GM18507 (cell line): Measurements from ENCODE around the gene DOK6.
"Not testable (repeated sequence)": the region's sequence is repeated elsewhere in the genome, so short reads cannot be mapped to it uniquely, and the experiment has no call there.

Experiments used
- DNase-seq: peaks from one replicate; pipeline ENCODE4 v3.0.0; 2011; ENCODE audit warnings: low read depth; ENCODE audit not compliant: insufficient read length; ENCODE audit errors: extremely low spot score
- FAIRE-seq: peaks from 2 replicates; lab custom pipeline; 2011; peaks lifted over from hg19 to GRCh38; lab: Jason Lieb, UNC

Gene DOK6

GRCh38 chr18:69400253-69400975 is at the start of gene DOK6:
DOK6 (plus strand) TSS chr18:69400888.
- FAIRE-seq (no peak), DNase-seq (no peak)

GRCh38 chr18:69353023-69353422 is 47.7 kb upstream of the DOK6 start:
- FAIRE-seq, result no peak
- DNase-seq, result no peak

GRCh38 chr18:69357590-69357989 is 43.1 kb upstream of the DOK6 start:
- DNase-seq (no peak), FAIRE-seq (no peak)

- no peak for FAIRE-seq
- DNase-seq, result no peak
Observed at GRCh38 chr18:69358212-69358895, 42.3 kb upstream of the DOK6 start.

GRCh38 chr18:69359768-69360167 is 40.9 kb upstream of the DOK6 start:
- not testable (repeated sequence) for FAIRE-seq, DNase-seq

GRCh38 chr18:69364930-69365329 is 35.8 kb upstream of the DOK6 start:
- no peak for FAIRE-seq
- no peak for DNase-seq

- DNase-seq (no peak), FAIRE-seq (no peak)
Observed at GRCh38 chr18:69365658-69366057, 35.0 kb upstream of the DOK6 start.

GRCh38 chr18:69367104-69367503 is 33.6 kb upstream of the DOK6 start:
- DNase-seq (no peak), FAIRE-seq (no peak)

GRCh38 chr18:69371729-69372128 is 29.0 kb upstream of the DOK6 start:
- no peak for FAIRE-seq

GRCh38 chr18:69380324-69380723 is 20.4 kb upstream of the DOK6 start:
- DNase-seq, result no peak
- no peak for FAIRE-seq

More at GRCh38 chr18:69371729-69372128, 29.0 kb upstream of the DOK6 start:
- DNase-seq, result no peak

- no peak for DNase-seq
- no peak for FAIRE-seq
Observed at GRCh38 chr18:69383186-69383585, 17.5 kb upstream of the DOK6 start.

- DNase-seq, result no peak
Observed at GRCh38 chr18:69387186-69387585, 13.5 kb upstream of the DOK6 start.

GRCh38 chr18:69388222-69388621 is 12.5 kb upstream of the DOK6 start:
- DNase-seq, result no peak
- no peak for FAIRE-seq

More at GRCh38 chr18:69387186-69387585, 13.5 kb upstream of the DOK6 start:
- no peak for FAIRE-seq

- FAIRE-seq, result no peak
- DNase-seq, result no peak
Observed at GRCh38 chr18:69397096-69397495, 3.6 kb upstream of the DOK6 start.

- FAIRE-seq (no peak), DNase-seq (no peak)
Observed at GRCh38 chr18:69399253-69399652, 1.4 kb upstream of the DOK6 start.

- FAIRE-seq (no peak), DNase-seq (no peak)
Observed at GRCh38 chr18:69400976-69401225, 213 bp downstream of the DOK6 start.

- FAIRE-seq (no peak), DNase-seq (no peak)
Observed at GRCh38 chr18:69401226-69401971, 711 bp downstream of the DOK6 start.

GRCh38 chr18:69401972-69402532 is 1.4 kb downstream of the DOK6 start:
- no peak for DNase-seq
- FAIRE-seq, result no peak

- FAIRE-seq (no peak), DNase-seq (no peak)
Observed at GRCh38 chr18:69402533-69402989, 1.9 kb downstream of the DOK6 start.

- FAIRE-seq (no peak), DNase-seq (no peak)
Observed at GRCh38 chr18:69408522-69408921, 7.8 kb downstream of the DOK6 start.
